Stomach (tissue), 4 donors: ENCODE measurements around the gene RSKR.

Experiments
- CTCF ChIP-seq, 7 experiments: fragments of 450-650 bp in 4 of 7; fragments of 200-600 bp in 3 of 7; sonication (generic) in 3 of 7; IDR thresholded peaks; one replicate each; pipeline ENCODE4 v1.5.1; 2016 to 2019; ENCODE audit warnings: antibody characterized with exemption in 7 of 7, control low read depth in 2 of 7, mild to moderate bottlenecking in 1 of 7
- EP300 ChIP-seq: sonication (generic); formaldehyde crosslinking; IDR thresholded peaks from one replicate; pipeline ENCODE4 v1.6.1; 2017; ENCODE audit warnings: antibody characterized with exemption
- POLR2A ChIP-seq, 4 donors: fragments of 450-650 bp; IDR thresholded peaks; one replicate each; pipeline ENCODE4 v1.6.1; 2016; ENCODE audit warnings: antibody characterized with exemption in 4 of 4, control low read depth in 2 of 4, mild to moderate bottlenecking in 1 of 4, moderate library complexity in 1 of 4
- POLR2AphosphoS5 ChIP-seq, 3 donors: sonication (generic); formaldehyde crosslinking; IDR thresholded peaks; one replicate each; pipeline ENCODE4 v1.6.1; 2016; ENCODE audit warnings: antibody characterized with exemption in 3 of 3

GRCh38 chr17:28643983-28644786 lies 30.2 kb upstream of the RSKR start:
- peak in 5 of 7 experiments; percentile 34 to 53 (median 49) for TF ChIP-seq CTCF (IDR thresholded peaks at IDR 0.05)
- no peak for TF ChIP-seq POLR2A (IDR thresholded peaks at IDR 0.05)
- no peak for TF ChIP-seq EP300
- TF ChIP-seq POLR2AphosphoS5 (IDR thresholded peaks at IDR 0.05): peak in 1 of 3 donors; percentile 3
